ENCODE results near the gene PDZRN4.

DNA sequence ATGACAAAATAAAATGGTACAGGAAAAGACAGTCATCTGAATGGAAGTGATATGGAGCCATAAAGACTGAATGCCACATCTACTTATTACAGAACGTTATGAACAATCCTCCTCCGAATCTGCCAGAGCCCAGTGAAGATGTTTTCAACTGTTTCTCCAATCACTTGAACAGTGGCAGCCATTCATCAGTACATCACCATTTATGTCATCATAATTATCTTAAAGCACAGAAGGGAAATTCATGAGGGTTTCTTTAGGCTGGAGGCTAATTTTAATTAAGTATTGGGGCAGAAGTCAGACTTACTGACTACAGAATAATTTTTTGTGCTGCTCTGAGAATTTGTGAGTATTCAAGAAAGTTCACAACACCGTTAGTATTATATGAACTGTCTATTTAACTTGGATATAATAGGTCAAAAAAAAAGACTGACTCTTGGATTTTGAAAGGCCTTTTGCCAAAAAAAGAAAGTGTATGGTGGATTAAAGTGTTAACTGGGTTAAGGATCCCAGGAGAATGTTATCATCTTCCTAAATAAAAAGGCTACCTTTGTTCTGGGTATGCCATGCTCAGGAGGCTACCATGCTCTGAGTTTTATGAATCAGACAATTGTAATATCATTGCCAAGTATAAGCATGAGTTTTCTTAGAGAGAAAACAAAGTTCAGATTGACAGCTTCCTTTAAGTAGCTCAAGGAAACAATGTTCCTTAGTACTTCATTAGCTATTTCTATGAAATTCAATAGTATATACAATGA lies 40.1 kb downstream of the PDZRN4 start:
- TF ChIP-seq, protein P1, sequence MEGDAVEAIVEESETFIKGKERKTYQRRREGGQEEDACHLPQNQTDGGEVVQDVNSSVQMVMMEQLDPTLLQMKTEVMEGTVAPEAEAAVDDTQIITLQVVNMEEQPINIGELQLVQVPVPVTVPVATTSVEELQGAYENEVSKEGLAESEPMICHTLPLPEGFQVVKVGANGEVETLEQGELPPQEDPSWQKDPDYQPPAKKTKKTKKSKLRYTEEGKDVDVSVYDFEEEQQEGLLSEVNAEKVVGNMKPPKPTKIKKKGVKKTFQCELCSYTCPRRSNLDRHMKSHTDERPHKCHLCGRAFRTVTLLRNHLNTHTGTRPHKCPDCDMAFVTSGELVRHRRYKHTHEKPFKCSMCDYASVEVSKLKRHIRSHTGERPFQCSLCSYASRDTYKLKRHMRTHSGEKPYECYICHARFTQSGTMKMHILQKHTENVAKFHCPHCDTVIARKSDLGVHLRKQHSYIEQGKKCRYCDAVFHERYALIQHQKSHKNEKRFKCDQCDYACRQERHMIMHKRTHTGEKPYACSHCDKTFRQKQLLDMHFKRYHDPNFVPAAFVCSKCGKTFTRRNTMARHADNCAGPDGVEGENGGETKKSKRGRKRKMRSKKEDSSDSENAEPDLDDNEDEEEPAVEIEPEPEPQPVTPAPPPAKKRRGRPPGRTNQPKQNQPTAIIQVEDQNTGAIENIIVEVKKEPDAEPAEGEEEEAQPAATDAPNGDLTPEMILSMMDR (IDR thresholded peaks at IDR 0.05), result no peak
- TF ChIP-seq POLR2A (IDR thresholded peaks at IDR 0.05), result no peak

Data from adrenal gland (tissue), 5 donors.